Hematopoietic multipotent progenitor cell treated with erythropoietin and hydrocortisone succinate and interleukin-3 and kit ligand, for 8 days (in vitro differentiated cells): ENCODE data around the gene COLGALT1.
"Not testable (repeated sequence)": the region's sequence is repeated elsewhere in the genome, so short reads cannot be mapped to it uniquely, and the experiment has no call there.

Experiments used
- DNase-seq: peaks from one replicate; pipeline ENCODE4 v3.0.0-alpha.2; 2015

Gene COLGALT1

DNA sequence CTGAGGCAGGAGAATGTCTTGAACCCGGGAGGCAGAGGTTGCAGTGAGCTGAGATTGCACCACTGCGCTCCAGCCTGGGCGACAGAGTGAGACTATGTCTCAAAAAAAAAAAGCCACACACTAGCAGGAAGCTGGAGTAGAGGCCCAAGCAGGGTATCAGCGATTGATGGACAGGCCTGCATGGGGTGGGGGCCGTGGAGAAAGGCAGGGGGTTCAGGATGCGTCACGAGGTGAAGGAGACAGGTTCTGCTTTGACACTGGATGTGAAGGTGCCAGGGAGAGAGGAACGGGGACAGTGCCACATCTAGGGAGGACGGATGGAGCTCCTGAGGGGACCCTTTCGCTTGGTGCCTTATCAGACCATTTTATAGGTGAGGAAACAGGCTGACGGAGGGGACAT lies 7.1 kb downstream of the COLGALT1 start:
- DNase-seq = no peak

DNA sequence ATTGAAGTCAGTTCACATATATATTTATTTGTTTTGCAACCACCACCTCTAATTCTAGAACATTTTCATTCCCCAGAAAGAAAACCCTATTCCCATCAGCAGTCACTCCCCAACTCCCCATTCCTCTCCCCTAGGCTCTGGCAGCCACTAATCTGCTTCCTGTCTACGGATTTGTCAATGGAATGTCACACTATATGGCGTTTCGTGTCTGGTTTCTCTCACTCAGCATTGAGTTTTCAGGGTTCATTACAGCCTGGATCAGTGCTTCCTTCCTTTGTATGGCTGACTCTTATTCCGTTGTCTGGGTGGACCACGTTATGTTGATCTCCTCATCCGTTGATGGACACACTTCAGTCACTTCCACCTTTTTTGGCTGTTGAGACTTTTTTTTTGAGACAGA lies 9.3 kb downstream of the COLGALT1 start:
- DNase-seq = no peak

DNA sequence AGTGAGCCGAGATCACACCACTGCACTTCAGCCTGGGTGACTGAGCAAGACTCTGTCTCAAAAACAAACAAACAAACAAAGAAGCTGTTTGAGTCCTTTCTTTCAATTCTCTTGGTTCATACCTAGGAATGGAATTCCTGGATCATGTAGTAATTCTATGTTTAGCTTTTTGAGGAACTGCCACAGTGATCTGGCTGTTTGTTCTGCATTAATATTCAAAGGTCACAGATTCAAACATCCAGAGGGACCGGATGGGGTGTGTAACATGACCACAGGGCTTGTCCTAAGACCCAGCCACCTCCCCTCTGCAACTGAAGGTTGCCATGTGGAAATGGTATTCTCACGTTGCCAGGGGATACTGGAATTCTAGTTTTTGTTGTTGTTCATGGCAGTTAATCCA lies 10.2 kb downstream of the COLGALT1 start:
- no peak for DNase-seq

DNA sequence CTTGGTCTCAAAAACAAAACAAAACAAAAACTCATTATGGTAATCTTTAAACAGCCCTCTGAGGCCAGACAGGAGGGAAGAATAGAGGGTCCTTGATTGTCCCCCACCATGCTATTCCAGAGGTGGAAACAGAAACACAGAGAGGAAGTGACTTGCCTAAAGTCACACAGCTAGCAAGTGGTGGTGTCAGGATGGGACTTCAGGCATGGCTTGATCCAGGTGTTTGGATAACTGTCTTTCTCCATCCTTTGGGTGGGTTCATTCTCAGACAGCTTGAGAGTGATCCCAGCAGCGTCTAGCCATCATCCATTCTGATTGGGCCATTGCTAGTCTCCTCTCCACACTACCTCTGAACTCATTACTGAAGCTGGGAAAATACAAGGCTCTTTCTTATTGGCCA lies 12.5 kb downstream of the COLGALT1 start:
- DNase-seq = no peak

DNA sequence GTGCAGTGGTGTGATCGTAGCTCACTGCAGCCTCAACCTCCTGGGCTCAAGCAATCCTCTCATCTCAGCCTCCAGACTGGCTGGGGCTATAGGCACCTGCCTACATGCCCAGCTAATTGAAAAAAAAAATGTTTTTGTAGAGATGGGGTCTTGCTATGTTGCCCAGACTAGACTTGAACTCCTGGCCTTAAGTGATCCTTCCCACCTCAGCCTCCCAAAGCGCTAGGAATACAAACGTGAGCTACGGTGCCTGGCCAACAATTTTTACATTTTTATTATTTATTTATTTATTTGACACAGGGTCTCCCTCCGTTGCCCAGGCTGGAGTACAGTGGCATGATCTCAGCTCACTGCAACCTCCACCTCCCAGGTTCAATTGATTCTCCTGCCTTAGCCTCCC lies 14.8 kb downstream of the COLGALT1 start:
- not testable (repeated sequence) for DNase-seq

DNA sequence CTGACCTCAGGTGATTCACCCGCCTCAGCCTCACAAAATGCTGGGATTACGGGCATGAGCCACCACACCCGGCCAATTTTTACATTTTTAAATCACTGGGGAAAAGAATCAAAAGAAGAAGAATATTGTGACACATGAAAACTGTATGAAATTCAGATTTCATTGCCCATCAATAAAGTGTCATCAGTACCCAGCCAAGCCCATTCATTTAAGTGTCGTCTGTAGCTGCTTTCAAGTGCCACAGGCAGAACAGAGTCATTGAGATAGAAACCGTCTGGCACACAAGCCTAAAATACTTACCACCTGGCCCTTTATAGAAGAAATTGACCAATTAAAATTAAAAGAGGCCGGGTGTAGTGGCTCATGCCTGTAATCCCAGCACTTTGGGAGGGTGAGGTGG lies 15.3 kb downstream of the COLGALT1 start:
- no peak for DNase-seq

DNA sequence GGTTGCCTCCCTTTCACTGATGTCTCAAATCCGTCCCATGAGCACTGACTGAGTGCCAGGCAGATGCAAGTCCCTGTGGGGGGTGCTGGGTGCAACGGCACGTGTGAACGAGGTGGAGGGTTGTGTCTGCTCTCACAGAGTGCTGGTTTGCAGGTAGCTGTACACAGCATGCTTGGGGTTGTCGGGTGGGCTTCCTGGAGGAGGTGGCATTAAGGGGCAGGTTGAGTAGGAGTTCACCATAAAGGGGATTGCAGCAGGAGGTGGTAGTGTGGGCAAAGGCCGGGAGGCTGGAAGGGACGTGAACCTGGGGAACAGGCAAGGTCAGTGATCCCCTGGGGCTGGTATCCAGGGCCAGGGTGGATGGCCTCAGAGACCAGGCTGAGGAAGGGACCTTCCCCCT lies 17.2 kb downstream of the COLGALT1 start:
- DNase-seq = no peak

DNA sequence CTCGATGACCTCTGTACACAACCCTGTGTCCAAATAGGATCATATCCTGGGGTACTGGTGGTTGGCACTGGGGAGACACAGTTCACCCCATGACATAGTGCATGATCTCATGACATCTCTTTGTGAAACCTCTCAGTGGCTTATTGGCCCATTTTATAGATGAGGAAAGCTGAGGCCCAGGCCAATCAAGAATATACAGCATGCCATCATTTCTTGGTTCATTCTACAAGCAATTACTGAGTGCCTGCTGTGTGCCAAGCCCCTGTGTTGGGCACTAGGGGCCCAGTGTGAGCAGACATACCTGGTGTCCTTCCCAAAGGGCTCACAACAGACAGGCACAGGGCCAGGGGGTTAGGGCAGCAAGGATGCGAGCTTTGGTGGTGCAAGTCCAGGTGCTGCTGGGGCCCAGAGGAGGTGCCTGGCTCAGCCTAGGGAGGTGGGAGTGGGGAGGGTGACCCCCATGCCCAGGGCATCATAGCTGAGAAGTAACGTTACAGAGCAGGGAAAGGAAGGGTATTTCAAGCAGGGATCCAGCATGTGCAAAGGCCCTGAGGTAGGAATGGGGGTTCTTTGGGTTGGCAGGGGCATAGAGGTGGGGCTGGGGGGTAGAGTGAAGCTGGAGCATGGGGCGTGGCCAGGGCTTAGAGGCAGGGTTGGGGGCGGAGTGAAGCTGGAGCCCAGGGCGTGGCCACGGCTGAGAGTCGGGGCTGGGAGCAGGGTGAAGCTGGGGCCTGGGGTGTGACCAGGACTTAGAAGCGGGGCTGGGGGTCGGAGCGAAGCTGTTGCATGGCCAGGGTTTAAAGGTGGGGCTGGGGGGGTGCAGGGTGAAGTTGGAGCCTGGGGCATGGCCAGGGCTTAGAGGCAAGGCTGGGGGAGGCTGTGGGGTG lies 20.7 kb downstream of the COLGALT1 start:
- DNase-seq = peak; percentile 67

DNA sequence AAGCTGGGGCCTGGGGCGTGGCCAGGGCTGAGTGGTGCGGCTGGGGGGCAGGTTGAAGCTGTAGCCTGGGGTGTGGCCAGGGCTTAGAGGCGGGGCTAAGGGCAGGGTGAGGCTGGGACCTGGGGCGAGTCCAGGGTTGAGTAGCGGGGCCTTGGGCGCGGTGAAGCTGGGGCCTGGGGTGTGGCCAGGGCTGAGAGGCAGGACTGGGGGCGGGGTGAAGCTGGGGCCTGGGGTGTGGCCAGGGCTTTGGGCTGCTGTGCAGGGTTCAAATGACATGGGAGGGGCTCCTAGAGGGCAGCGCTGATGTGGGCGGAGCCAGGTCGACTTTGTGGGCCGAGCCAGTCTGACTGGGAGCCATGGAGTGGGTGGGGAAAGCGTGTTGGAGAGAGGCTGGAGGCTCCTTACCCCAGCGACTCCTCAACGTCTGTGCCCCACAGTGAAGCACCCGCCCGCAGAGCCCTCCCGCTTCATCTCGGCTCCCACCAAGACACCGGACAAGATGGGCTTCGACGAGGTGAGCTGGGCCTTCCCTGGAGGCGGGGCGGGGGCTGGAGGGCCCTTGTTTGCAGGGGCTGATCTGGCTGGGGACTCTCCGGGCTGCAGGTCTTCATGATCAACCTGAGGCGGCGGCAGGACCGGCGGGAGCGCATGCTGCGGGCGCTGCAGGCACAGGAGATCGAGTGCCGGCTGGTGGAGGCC lies 21.5 kb downstream of the COLGALT1 start:
- DNase-seq = peak; percentile 92

DNA sequence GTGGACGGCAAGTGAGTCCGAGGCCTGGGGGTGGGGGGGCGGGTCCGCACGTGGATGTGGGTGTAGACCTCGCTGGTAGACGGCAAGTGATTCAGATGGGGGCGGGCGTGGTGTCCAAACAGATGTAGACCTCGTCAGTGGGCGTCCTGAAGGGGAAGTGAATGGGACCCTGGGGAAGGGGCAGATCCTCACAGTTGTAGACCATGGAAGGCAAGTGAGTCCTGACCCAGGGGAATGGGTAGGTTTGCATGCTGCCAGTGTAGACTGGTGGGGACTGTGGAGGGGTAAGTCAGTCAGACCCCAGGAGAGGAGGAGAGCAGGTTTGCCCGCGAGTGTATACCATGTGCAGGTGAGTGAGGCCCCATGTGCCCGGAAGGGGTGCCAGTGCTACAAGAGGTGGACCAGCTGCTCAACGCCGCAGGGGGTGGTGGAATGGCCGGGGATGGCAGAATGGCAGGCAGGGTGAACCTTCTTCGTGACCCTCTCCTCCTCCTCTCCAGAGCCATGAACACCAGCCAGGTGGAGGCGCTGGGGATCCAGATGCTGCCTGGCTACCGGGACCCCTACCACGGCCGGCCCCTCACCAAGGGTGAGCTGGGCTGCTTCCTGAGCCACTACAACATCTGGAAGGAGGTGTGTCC lies 22.1 kb downstream of the COLGALT1 start:
- no peak for DNase-seq

DNA sequence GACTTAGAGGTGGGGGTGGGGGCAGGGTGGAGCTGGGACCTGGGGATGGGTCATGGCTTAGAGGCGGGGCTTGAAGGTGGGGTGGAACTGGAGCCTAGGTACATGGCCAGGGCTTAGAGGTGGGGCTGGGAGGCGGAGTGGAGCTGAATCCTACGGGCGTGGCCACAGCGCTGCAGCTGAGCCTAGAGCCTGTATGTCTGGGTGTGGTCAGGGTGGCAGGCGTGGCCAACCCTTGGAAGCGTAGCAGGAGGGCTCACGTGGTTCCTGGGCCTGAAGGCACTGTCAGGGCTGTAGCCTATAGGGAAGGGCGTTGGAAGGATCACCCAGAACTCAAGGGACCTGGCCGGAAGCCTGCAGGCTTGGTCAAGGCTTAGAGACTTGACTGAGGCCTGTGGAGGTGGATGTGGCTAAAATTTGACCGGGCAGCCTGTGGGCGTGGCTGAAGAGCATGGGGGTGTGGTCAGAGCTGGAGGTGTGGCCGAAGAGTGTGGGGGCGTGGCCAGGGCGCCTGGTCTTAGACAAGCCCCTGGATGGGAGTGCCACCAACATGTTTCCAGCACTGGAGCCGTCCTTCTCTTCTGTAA lies 24.3 kb downstream of the COLGALT1 start:
- DNase-seq = peak; percentile 92

DNA sequence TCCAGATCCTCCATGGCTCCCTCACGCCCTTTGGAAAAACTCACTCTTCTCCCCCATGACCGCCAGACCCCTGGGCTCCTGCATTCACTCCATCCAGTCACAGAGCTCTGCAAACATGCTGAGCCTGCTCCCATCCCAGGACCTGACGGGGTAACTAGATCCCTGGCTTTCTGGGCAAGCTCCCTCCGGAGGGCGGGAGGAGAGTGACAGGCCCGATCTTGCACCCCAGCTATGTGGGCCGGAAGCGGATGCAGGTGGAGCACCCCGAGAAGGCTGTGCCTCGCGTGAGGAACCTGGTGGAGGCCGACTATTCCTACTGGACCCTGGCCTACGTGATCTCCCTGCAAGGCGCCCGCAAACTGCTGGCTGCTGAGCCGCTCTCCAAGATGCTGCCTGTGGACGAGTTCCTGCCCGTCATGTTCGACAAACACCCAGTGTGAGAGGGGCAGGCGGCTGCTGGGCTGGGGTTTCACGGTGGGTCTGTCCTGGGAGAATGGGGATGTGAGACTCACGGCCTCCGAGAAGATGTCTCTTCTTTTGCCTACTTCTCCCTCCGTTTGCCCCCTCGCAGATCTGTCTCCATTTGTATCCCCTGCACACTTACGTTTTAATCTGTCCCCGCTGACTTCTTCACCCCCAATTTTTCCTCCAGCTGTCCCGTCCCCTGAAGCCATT lies 25.2 kb downstream of the COLGALT1 start:
- DNase-seq = no peak

DNA sequence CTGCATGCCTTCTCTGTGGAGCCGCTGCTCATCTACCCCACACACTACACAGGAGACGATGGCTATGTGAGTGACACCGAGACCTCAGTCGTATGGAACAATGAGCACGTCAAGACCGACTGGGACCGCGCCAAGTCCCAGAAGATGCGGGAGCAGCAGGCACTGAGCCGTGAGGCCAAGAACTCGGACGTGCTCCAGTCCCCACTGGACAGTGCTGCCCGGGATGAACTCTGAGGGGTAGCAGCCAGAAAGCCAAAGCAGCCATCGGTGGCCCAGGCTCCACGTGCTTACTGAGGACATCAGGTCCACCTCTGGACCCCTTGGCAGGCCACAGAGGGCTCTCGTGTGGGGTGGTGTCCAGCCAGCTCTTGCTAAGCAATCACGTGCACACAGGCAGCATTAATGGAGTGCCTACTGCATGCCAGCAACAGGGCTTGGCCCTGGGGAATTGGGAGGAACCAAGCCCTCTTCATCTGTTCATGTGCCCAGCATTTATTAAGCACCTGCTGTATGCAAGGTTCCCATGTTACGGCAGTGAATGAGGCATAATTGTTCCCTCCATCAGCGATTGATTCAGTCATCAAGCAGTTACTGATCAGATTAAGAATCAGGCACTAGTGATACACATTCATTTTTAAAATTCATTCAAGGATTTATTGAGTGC lies 25.9 kb downstream of the COLGALT1 start:
- DNase-seq = no peak

DNA sequence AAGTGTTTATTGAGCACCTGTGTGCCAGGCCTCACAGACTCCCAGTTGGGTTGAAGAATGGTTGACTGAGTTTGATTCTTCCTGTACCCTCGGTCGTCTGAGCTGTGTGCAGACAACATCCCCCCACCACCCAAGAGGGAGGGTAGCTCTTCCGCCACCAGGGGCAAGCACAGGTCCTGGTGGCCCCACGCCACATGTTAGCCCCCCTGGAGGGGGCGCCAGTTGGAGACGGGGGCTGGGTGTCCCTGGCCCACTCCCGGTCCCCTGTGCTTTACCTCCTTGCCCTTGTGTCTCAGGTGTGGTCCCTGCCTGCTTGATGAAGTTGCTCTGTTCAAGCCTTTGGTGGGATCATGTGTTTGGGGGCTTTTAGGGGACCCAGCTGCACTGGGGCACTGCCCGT lies 27.2 kb downstream of the COLGALT1 start:
- no peak for DNase-seq

DNA sequence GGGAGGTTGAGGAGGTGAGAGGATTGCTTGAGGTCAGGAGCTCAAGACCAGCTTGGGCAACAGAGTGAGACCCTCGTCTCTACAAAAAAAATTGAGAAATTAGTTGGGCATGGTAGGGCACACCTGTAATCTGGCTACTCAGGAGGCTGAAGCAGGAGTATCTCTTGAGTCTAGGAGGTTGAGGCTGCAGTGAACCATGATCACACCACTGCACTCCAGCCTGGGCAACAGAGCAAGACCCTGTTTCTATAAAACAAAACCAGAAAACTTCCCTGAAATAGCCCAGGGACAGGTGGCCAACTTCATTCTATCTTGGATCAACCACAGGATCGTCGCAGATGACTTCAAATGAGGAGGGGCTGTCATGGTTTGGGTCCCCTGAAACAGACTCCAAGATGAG lies 28.7 kb downstream of the COLGALT1 start:
- DNase-seq = no peak

DNA sequence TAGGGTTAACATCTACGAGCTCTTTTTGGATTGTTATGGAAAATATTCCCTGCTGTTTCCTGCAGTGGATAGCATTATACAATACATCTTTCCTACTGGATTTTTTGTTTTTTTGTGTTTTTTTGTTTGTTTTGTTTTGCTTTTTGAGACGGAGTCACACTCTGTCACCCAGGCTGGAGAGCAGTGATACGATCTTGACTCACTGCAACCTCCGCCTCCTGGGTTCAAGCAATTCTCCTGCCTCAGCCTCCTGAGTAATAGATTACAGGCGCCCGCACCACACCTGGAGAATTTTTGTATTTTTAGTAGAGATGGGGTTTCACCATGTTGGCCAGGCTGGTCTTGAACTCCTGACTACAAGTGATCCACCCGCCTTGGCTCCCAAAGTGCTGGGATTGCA lies 29.9 kb downstream of the COLGALT1 start:
- not testable (repeated sequence) for DNase-seq

DNA sequence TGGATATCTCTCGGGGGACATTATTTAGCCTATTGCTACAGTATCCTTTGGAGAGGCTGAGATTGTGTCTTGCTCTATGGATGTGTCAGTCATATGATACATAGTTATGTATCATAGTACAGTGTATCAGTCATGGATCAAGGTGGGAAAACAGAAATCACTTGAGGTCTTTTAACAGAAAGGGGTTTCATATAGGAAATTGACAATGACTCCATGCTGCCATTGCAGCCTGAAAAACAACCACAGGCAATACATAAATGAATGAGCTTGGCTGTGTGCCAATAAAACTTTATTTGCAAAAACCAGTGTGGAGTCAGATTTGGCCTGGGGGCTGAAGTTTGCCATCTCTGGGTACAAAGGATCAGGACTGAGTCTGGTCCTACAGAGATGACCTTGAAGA lies 35.4 kb downstream of the COLGALT1 start:
- DNase-seq = no peak

DNA sequence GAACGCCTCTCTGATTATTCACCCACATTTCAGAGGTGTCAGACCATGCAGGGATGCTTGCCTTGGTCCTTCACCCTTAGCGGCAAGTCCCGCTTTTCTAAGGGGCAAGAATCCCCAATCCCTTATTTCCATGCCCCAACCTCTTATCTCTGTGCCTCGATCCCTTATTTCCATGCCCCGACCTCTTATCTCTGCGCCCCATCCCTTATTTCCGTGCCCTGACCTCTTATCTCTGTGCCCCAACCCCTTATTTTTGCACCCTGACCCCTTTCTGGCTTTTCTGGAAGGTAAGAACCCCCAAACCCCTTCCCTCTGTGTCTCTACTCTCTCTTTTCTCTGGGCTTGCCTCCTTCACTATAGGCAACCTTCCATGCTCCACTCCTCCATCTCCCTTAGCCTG lies 38.8 kb downstream of the COLGALT1 start:
- DNase-seq = not testable (repeated sequence)

DNA sequence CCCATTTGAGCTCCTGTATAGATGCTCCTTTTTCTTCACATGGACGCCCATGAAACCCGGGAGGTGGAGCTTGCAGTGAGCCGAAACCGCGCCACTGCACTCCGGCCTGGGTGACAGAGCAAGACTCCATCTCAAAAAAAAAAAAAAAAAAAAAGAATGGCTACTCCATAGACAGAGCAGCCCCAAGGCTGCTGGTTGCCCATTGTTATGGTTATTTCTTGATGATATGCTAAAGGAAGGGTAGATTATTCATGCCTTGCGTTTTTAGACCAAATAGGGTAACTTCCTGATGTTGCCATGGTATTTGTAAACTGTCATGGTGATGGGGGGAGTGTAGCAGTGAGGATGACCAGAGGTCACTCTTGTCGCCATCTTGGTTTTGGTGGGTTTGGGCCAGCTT lies 42.6 kb downstream of the COLGALT1 start:
- not testable (repeated sequence) for DNase-seq

DNA sequence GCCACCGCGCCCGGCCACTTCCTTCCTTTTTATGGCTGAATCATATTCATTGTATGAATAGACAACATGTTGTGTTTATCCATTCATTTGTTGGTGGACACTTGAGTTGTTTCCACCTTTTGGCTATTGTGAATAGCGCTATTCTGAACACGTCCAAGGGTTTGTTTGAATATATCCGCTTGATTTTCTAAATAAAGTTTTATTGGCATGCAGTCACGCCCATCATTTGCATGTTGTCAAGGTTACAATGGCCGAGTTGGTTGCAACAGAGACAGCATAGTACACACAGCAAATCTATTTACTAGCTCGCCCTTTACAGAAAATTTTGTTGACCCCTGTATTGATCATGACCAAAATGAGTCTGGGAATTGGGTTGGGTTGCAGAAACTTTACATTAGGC lies 43.5 kb downstream of the COLGALT1 start:
- no peak for DNase-seq

DNA sequence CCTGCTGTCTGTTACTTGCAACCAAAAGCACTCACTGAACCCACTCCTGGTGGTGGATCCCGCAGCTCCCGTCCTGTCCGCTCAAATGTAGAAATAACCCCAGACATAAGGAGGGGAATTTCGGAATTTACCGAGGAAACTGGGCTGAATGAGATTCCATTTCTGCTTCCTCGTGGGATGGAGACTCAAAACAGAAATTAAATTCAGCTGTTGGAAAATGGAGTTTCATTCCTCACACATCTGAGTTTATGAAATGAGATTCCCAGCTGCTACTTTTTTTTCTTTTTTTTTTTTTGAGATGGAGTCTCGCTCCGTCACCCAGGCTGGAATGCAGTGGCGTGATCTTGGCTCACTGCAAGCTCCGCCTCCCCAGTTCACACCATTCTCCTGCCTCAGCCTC lies 44.3 kb downstream of the COLGALT1 start:
- DNase-seq = no peak

DNA sequence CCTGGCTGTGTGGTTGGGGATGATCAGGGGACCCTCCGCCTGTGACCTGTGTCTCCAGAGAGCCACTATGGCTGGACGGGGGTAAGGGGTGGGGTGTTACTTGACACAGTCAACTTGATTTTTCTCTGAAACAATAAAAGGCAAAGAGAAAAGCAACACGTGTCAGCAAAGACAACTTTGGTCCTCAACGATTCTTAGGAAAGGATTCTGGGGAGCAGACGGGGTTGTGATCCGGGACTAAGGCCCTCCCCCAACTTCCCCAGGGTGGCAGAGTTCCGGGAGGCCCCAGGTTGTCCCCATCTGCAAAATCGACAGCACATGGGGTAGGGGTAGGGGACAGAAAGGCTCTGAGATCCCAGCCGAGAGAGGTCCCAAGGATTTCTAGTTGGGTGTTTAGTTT lies 46.2 kb downstream of the COLGALT1 start:
- DNase-seq = no peak
